ENCODE results near the gene FAM135A.

- TF ChIP-seq ZNF317 (CRISPR knock-in tag; IDR thresholded peaks at IDR 0.05) (no peak), CTCF (CRISPR knock-in tag; IDR thresholded peaks at IDR 0.05) (no peak)
Measured at GRCh38 chr6:70503813-70504465, 90.6 kb downstream of the FAM135A start.
